NCI-H774 (cell line): Measurements from ENCODE around the gene NINJ2.
"Not testable (repeated sequence)": the region's sequence is repeated elsewhere in the genome, so short reads cannot be mapped to it uniquely, and the experiment has no call there.

Source experiments
- DNase-seq: peaks from one replicate; lab custom pipeline; 2025; lab: John Stamatoyannopoulos, UW

NINJ2 gene

GRCh38 chr12:663293-663871, at the start of gene NINJ2:
Gene NINJ2 (minus strand): TSS chr12:663445. CDS start chr12:663360, 85 bp downstream.
- DNase-seq: no peak

DNA sequence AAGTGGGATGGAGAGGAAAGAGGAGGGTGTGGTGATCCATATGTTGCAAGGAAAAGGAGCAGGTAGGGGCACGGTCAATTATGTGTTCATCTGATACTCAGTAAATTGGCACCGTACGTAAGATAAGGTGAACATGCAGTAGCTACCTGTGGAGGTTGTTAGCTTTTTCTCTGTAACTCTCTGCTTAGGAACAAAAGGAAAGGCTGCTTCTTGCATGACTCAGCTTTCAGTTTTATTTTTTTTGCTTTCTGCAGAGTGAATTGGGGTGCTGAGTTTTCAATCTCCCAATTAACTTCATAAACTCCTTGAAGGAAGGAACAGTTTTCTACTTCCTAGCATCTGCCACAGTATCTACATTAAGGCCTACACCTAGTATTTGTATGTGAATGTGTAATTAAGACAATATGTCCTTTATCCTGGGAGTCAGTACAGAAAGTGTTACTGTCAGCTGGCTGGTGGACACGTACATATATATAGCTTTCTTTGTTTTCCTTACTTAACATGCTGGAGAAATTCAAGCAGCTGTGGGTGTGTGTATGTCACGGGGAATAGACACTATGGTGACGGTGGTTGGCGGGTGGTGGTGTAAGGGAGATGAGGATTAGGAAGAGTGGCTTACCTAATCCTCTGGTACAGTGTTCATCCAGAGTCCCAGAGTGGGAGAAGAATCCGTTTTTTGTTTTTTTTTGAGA, 49.1 kb upstream of the NINJ2 start:
- DNase-seq: no peak

- DNase-seq: no peak
Measured at GRCh38 chr12:709455-710020, 46.3 kb upstream of the NINJ2 start.

- not testable (repeated sequence) for DNase-seq
Measured at GRCh38 chr12:708084-708483, 44.8 kb upstream of the NINJ2 start.

GRCh38 chr12:704516-705242, 41.4 kb upstream of the NINJ2 start:
- DNase-seq: no peak

- no peak for DNase-seq
Measured at GRCh38 chr12:701896-702539, 38.8 kb upstream of the NINJ2 start.

DNA sequence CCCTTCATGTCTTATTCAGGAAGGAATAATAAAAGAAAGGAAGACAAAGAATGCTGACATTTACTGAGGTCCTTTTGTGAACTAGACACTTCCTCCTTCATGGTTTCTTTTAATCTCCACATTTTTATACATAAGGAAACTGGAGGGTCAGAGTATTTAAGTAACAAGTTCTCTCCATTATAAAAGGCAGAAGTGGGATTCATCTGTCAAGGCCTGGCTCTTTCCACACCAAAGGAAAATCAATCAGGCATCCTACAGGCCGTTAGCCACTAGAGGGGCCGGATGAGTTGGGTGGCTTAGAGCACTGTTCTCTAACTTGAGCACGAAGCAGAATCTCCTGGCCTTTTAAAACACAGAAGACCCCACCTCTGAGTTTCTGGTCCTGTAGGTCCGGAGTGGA, 36.8 kb upstream of the NINJ2 start:
- no peak for DNase-seq

DNA sequence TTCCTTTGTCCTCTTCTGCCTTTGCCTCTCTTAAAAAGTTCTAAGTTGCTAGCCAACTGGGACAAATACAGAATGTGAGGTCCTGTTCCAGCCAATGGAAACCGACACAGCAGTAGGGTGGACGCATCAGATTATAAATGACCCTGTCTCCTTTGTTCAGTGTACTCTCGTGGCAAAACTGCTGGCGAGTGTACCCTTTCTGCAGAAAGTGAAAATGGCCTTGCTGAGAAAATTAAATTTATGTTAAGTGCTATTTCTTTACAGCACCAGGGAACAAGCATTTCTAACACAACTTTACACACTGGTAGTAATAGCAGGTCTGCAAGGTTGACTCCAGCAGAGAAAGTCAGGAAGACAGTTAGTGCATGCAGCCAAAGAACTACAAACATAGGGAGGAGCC, 35.0 kb upstream of the NINJ2 start:
- DNase-seq: not testable (repeated sequence)

DNA sequence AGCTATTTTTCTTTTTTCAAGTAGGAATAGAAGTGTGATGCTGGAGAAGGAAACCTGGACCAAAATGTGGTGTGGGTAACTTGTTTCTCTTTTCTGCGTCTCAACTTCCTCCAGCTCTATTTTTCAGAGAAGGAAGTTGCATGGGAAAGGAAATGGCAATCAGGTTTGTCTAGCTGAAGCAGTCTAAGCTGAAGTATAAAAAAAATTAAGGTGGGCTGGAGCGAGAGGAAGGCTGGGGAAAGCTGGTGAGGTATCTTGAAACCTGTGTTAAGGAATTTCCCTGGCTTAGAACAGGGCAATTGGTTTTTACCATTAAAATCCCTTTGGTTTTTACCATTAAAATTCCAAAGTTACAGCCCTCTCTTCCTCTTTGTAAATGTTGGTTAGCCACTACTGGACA, 34.2 kb upstream of the NINJ2 start:
- no peak for DNase-seq

DNA sequence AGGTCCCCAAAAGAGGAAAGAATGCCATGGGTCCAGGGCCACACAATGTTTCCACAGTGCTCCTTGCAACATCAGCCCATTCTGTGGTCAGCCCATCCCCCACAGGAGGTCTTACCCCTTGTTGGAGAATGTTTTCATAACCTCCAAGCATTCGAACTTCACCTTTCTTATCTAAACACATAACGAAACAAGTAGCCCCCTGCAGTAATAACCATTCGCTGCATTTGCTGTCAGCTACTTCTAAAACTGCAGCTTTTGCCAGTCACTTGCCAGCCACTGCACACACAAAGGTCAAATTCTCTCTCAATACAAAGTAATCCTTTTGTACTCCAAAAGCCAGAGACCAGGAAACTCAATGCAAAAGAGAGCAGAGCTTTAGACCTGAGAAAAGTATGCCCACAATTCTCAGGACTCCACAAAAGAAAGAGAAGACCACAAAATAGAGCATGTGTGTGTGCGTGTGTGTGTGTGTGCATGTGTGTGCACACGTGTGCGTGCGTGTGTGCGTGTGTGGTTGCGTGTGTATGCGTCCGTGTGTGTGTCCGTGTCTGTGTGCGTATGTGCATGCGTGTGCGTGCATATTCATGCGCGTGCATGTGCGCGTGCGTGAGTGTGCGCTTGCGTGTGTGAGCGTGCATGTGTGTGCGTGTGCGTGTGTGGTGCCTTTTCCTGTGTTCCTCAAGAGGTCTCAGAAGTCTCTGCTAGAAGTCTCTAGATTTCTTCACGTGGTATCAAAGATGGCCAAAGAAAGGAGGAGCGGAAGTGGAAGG, 31.7 kb upstream of the NINJ2 start:
- DNase-seq: no peak

DNA sequence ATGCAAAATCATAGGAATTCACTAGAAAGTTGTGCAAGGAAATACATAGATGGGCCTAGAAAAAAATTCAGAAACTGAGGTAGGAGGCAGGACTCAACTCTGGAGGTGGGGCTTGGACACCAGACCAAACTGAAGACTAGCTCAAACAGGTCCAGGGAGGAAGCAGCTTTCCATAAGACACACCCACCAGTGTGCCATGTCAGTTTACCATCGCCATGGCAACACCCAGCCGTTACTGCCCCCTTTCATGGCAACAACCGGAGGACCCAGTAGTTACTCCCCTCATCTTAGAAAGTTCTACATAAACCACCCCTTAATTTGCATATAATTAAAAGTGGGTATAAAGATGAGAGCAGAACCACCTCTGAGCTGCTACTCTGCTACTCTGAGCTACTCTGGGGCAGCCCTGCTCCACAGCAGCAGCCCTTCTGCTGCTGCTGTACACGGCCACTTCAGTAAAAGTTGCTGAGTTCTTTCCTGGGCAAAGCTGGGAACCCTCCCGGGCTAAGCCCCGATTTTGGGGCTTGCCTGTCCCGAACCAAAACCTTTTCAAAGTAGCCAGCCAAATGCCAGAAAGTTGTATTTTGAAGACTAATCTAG, 30.8 kb upstream of the NINJ2 start:
- DNase-seq: no peak

GRCh38 chr12:692274-692673, 29.0 kb upstream of the NINJ2 start:
- DNase-seq: no peak

DNA sequence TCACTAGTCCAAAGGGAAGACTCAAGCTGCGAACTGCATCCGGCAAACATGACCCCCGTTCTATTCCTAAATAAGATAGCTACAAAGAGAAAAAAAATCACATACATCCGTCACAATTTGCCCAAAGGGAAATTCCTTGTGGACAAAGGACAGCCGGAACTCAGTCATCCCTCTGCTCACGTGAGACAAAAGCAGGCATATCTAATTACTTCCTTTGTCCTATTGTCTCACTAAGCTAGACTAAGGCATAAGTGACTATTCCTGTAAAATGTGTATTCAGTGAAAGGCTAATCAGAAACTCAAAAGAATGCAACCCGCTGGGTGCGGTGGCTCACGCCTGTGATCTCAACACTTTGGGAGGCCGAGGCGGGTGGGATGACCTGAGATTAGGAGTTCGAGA, 27.2 kb upstream of the NINJ2 start:
- DNase-seq: no peak

GRCh38 chr12:685388-685787, 22.1 kb upstream of the NINJ2 start:
- no peak for DNase-seq

GRCh38 chr12:684416-684815, 21.2 kb upstream of the NINJ2 start:
- DNase-seq: no peak

- DNase-seq: no peak
Measured at GRCh38 chr12:681568-682256, 18.5 kb upstream of the NINJ2 start.

- no peak for DNase-seq
Measured at GRCh38 chr12:678747-679712, 15.8 kb upstream of the NINJ2 start.

- no peak for DNase-seq
Measured at GRCh38 chr12:675562-675961, 12.3 kb upstream of the NINJ2 start.

- DNase-seq: no peak
Measured at GRCh38 chr12:674272-674781, 11.1 kb upstream of the NINJ2 start.
